Caco-2 (cell line): ENCODE results near the gene PHF13. TPM values are rescaled to one million over a fixed set of nuclear protein-coding genes. Genes with fewer than 3 reads are reported as not detected.
A peak's percentile ranks its signal among the peaks of the same experiment; 100 is the strongest.
"Not testable (repeated sequence)": the region's sequence is repeated elsewhere in the genome, so short reads cannot be mapped to it uniquely, and the experiment has no call there.

Experiments
- BruUV-seq: library from RNA; stranded (reverse); fragments of 400-500 nt; replicated peaks from 2 replicates; lab custom pipeline; 2021; lab: Mats Ljungman, UMichigan
- CTCF ChIA-PET: fragments of 300-600 bp; sonication (Branson Sonifier 250); formaldehyde crosslinking; loops from one replicate; lab custom pipeline; 2022; ENCODE audit warnings: antibody characterized with exemption; lab: Charles Lee
- POLR2A ChIA-PET: fragments of 300-600 bp; sonication (Branson Sonifier 250); formaldehyde crosslinking; loops from one replicate; lab custom pipeline; 2022; ENCODE audit warnings: antibody characterized with exemption; lab: Charles Lee
- DNase-seq, 2 experiments: peaks; one replicate each; pipeline versions ENCODE4 v3.0.0 to v3.0.0-alpha.2; 2020 to 2022
- H3K27me3 ChIP-seq: replicated peaks from 2 replicates; pipeline ENCODE4 v1.6.0; 2011; ENCODE audit warnings: low read length; ENCODE audit not compliant: control insufficient read depth, insufficient read depth
- H3K36me3 ChIP-seq: 2 replicates; pipeline ENCODE4 v1.5.1; 2011; ENCODE audit warnings: low read length; ENCODE audit not compliant: control insufficient read depth, insufficient read depth
- H3K4me1 ChIP-seq: fragments of 250-450 bp; sonication (Bioruptor Pico); 2 replicates; pipeline ENCODE4 v1.5.1; 2020; ENCODE audit warnings: mild to moderate bottlenecking
- H3K4me3 ChIP-seq: 2 replicates; pipeline ENCODE4 v1.5.1; 2011; ENCODE audit warnings: low read depth, mild to moderate bottlenecking, control low read depth, low read length
- H3K9me3 ChIP-seq: fragments of 250-450 bp; sonication (Bioruptor Pico); 2 replicates; pipeline ENCODE4 v1.5.1; 2020; ENCODE audit warnings: mild to moderate bottlenecking, moderate library complexity
- H3K27ac Mint-ChIP-seq: one replicate; pipeline ENCODE4 v1.8.0; 2022; ENCODE audit warnings: mixed read lengths; ENCODE audit not compliant: unreplicated experiment
- H3K27me3 Mint-ChIP-seq: one replicate; pipeline ENCODE4 v1.8.0; 2022; ENCODE audit warnings: mixed read lengths; ENCODE audit not compliant: insufficient read depth, unreplicated experiment
- H3K36me3 Mint-ChIP-seq: one replicate; pipeline ENCODE4 v1.8.0; 2022; ENCODE audit warnings: mild to moderate bottlenecking, mixed read lengths; ENCODE audit not compliant: insufficient read depth, unreplicated experiment
- H3K4me1 Mint-ChIP-seq: one replicate; pipeline ENCODE4 v1.8.0; 2022; ENCODE audit warnings: low read depth, mixed read lengths; ENCODE audit not compliant: unreplicated experiment
- H3K4me3 Mint-ChIP-seq: one replicate; pipeline ENCODE4 v1.8.0; 2022; ENCODE audit warnings: mild to moderate bottlenecking, moderate library complexity, mixed read lengths; ENCODE audit not compliant: unreplicated experiment
- H3K9me3 Mint-ChIP-seq: one replicate; pipeline ENCODE4 v1.8.0; 2022; ENCODE audit warnings: mixed read lengths; ENCODE audit not compliant: unreplicated experiment
- intact Hi-C: fragments of 100-400 bp; cut with micrococcal nuclease; formaldehyde crosslinking; loops from one replicate; pipeline ENCODE4 v1.10.0; 2022; ENCODE audit not compliant: unreplicated experiment
- total RNA-seq: library from RNA; stranded (reverse); gene quantifications from 2 replicates; pipeline ENCODE4 v1.2.3, GENCODE V29; 2022
- TF ChIP-seq, protein P1 (sequence below), 2 experiments: fragments of 200-600 bp in 1 of 2; IDR thresholded peaks; 1 replicate in 1 of 2; 2 replicates in 1 of 2; pipeline versions ENCODE4 v1.5.1 to v1.8.0; 2011 to 2022; ENCODE audit warnings: antibody characterized with exemption in 1 of 2, control low read depth in 1 of 2, inconsistent platforms in 1 of 2, low read depth in 1 of 2, low read length in 1 of 2, mild to moderate bottlenecking in 1 of 2, moderate library complexity in 1 of 2; ENCODE audit not compliant: insufficient read depth in 1 of 2, severe bottlenecking in 1 of 2, unreplicated experiment in 1 of 2

Gene PHF13
- total RNA-seq, 1 experiment from 2014 or later: 21.8 TPM

DNA sequence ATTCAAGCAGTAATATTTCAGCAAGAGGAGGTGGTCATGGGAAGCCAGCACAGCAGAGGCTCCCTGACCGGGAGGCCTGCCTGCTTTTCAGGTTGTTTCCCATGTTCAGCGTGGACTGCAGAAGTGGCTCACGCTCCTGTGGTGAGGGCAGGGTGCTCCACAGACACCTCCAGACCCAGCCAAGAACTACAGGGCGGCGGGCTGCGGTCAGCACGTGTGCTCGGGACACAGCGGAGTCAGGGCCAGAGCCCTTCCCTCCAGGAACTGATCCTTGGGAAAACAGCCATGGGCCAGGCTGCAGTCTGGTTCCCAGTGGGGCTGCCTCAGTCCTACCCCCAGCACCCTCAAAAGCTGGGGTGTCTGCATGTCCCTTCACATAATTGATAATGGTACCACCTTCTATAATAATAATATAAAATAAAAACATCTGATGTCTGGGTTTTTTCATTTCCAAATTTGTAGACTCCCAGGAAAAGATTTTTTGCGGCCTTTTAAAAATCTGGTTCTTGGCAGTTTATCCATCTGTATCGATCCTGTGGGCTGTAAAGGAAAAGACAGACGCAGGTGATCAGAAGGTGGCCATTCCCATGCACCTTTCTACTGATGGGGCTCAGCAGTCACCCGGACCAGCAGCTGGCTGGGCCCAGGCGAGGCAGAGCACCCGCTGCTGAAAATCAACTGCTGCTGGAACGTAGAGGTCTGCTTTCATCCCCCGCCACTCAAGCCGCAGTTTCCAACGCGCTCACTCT, 21.8 kb downstream of the PHF13 start:
- Histone ChIP-seq H3K36me3 (no peaks in the 10 kb centered on the region; the same call in none of the 2 replicates), H3K27me3 (no peaks in the 10 kb centered on the region), H3K4me1 (no peaks in the 10 kb centered on the region), H3K9me3 (no peaks in the 10 kb centered on the region), H3K4me3 (no peak overlapping the region)
- TF ChIP-seq, protein P1, sequence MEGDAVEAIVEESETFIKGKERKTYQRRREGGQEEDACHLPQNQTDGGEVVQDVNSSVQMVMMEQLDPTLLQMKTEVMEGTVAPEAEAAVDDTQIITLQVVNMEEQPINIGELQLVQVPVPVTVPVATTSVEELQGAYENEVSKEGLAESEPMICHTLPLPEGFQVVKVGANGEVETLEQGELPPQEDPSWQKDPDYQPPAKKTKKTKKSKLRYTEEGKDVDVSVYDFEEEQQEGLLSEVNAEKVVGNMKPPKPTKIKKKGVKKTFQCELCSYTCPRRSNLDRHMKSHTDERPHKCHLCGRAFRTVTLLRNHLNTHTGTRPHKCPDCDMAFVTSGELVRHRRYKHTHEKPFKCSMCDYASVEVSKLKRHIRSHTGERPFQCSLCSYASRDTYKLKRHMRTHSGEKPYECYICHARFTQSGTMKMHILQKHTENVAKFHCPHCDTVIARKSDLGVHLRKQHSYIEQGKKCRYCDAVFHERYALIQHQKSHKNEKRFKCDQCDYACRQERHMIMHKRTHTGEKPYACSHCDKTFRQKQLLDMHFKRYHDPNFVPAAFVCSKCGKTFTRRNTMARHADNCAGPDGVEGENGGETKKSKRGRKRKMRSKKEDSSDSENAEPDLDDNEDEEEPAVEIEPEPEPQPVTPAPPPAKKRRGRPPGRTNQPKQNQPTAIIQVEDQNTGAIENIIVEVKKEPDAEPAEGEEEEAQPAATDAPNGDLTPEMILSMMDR (IDR thresholded peaks at IDR 0.05; ENCODE audit: insufficient read depth in 1 of 2, low read depth in 1 of 2, low read length in 1 of 2, severe bottlenecking in 1 of 2, unreplicated experiment in 1 of 2): no peak
- Mint-ChIP-seq H3K4me1 (no peaks in the 10 kb centered on the region), H3K9me3 (no peaks in the 10 kb centered on the region), H3K36me3 (peaks cover 23% of the 10 kb centered on the region), H3K4me3 (no peak overlapping the region), H3K27ac (no peak overlapping the region), H3K27me3 (no peaks in the 10 kb centered on the region)
- ChIA-PET POLR2A (no interaction called here), CTCF (interaction anchor here (0.5 to 0.8 kb wide), 3 partner anchors 24 to 169 kb away, joined by 4 to 8 read pairs (median 6); partner anchors contain the start of gene ZBTB48)
- DNase-seq: no peak
- intact Hi-C loops: no loop called here
- BruUV-seq: TSS peak; percentile 56

- Histone ChIP-seq H3K4me1 (no peaks in the 10 kb centered on the region), H3K36me3 (no peaks in the 10 kb centered on the region; the same call in none of the 2 replicates), H3K4me3 (no peak overlapping the region), H3K9me3 (no peaks in the 10 kb centered on the region), H3K27me3 (no peaks in the 10 kb centered on the region)
- DNase-seq: no peak
- Mint-ChIP-seq H3K9me3 (no peaks in the 10 kb centered on the region), H3K4me1 (no peaks in the 10 kb centered on the region), H3K4me3 (no peak overlapping the region), H3K36me3 (peaks cover 25% of the 10 kb centered on the region), H3K27ac (no peak overlapping the region), H3K27me3 (no peaks in the 10 kb centered on the region)
- TF ChIP-seq, protein P1 (IDR thresholded peaks at IDR 0.05; ENCODE audit: insufficient read depth in 1 of 2, low read depth in 1 of 2, low read length in 1 of 2, severe bottlenecking in 1 of 2, unreplicated experiment in 1 of 2): no peak
- intact Hi-C loops: no loop called here
- POLR2A ChIA-PET: no interaction called here
- no TSS peak for BruUV-seq
- CTCF ChIA-PET: no interaction called here
Measured at GRCh38 chr1:6635910-6636760, 22.6 kb downstream of the PHF13 start.

DNA sequence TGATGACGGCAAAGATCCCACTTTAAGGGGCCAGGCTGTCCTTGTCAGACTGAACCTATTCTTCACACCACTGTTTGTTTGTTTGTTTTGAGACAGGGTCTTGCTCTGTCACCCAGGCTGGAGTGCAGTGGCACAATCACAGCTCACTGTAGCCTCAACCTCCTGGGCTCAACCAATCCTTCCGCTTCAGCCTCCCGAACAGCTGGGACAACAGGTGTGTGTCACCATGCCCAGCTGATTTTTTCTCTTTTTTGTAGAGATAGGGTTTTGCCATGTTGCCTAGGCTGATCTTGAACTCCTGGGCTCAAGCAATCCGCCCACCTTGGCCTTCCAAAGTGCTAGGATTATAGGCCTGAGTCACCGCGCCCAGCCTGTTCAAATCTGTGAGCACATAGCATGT, 23.2 kb downstream of the PHF13 start:
- CTCF ChIA-PET: interaction anchor here (1.0 kb wide), 1 partner anchor 10 kb away, joined by 5 read pairs; no protein-coding TSS in a partner anchor
- H3K4me1 ChIP-seq, H3K4me3 Mint-ChIP-seq, H3K36me3 ChIP-seq, H3K27ac Mint-ChIP-seq, H3K27me3 ChIP-seq, H3K4me1 Mint-ChIP-seq, intact Hi-C loops, H3K9me3 Mint-ChIP-seq, H3K4me3 ChIP-seq, H3K9me3 ChIP-seq, H3K27me3 Mint-ChIP-seq, POLR2A ChIA-PET, DNase-seq, BruUV-seq: not testable (repeated sequence)
- peaks cover 30% of the 10 kb centered on the region for H3K36me3 Mint-ChIP-seq
